ENCODE measurements around the gene NOTCH1. TPM values are rescaled to one million over a fixed set of nuclear protein-coding genes. Genes with fewer than 3 reads are reported as not detected.
"Not testable (repeated sequence)": the region's sequence is repeated elsewhere in the genome, so short reads cannot be mapped to it uniquely, and the experiment has no call there.

The NOTCH1 gene
- total RNA-seq = 66.1 and 67.4 TPM in 2 replicates

GRCh38 chr9:136545965-136546696 lies at the start of gene NOTCH1:
NOTCH1 (minus strand) TSS chr9:136546048; CDS start chr9:136545786, 262 bp downstream.
- intact Hi-C loops (cut with micrococcal nuclease) = loop anchor here (1.0 to 10.0 kb wide), 4 partner anchors 13 to 259 kb away; partner anchors contain the start of genes RABL6 and SEC16A

GRCh38 chr9:136594492-136594891 lies 48.6 kb upstream of the NOTCH1 start:
- intact Hi-C loops (cut with micrococcal nuclease) = no loop called here

- intact Hi-C loops (cut with micrococcal nuclease) = no loop called here
Observed at GRCh38 chr9:136593581-136593980, 47.7 kb upstream of the NOTCH1 start.

GRCh38 chr9:136592666-136593065 lies 46.8 kb upstream of the NOTCH1 start:
- intact Hi-C loops (cut with micrococcal nuclease) = no loop called here

GRCh38 chr9:136590821-136591752 lies 45.2 kb upstream of the NOTCH1 start:
- intact Hi-C loops (cut with micrococcal nuclease) = no loop called here

GRCh38 chr9:136589766-136590763 lies 44.2 kb upstream of the NOTCH1 start:
- intact Hi-C loops (cut with micrococcal nuclease) = no loop called here

- intact Hi-C loops (cut with micrococcal nuclease) = no loop called here
Observed at GRCh38 chr9:136588663-136589464, 43.0 kb upstream of the NOTCH1 start.

- intact Hi-C loops (cut with micrococcal nuclease) = no loop called here
Observed at GRCh38 chr9:136587944-136588662, 42.3 kb upstream of the NOTCH1 start.

- intact Hi-C loops (cut with micrococcal nuclease) = no loop called here
Observed at GRCh38 chr9:136587145-136587943, 41.5 kb upstream of the NOTCH1 start.

GRCh38 chr9:136586391-136586953 lies 40.6 kb upstream of the NOTCH1 start:
- intact Hi-C loops (cut with micrococcal nuclease) = no loop called here

- intact Hi-C loops (cut with micrococcal nuclease) = no loop called here
Observed at GRCh38 chr9:136585531-136586120, 39.8 kb upstream of the NOTCH1 start.

- intact Hi-C loops (cut with micrococcal nuclease) = no loop called here
Observed at GRCh38 chr9:136584934-136585333, 39.1 kb upstream of the NOTCH1 start.

GRCh38 chr9:136584401-136584932 lies 38.6 kb upstream of the NOTCH1 start:
- intact Hi-C loops (cut with micrococcal nuclease) = no loop called here

- intact Hi-C loops (cut with micrococcal nuclease) = no loop called here
Observed at GRCh38 chr9:136582977-136583735, 37.3 kb upstream of the NOTCH1 start.

- intact Hi-C loops (cut with micrococcal nuclease) = no loop called here
Observed at GRCh38 chr9:136581614-136582447, 36.0 kb upstream of the NOTCH1 start.

GRCh38 chr9:136579650-136580219 lies 33.9 kb upstream of the NOTCH1 start:
- intact Hi-C loops (cut with micrococcal nuclease) = not testable (repeated sequence)
